Activated CD4-positive, alpha-beta T cell treated with anti-CD3 and anti-CD28 coated beads, Interleukin-2, Interleukin-6, amounts not matched to agents 100 ng/mL and 50 ng/mL, durations not matched to agents 16 hours and 8 hours (primary cell): ENCODE data around the gene SLIT3.

Experiments used
- DNase-seq: peaks from one replicate; pipeline ENCODE4 v3.0.0-alpha.2; 2020

The SLIT3 gene

DNA sequence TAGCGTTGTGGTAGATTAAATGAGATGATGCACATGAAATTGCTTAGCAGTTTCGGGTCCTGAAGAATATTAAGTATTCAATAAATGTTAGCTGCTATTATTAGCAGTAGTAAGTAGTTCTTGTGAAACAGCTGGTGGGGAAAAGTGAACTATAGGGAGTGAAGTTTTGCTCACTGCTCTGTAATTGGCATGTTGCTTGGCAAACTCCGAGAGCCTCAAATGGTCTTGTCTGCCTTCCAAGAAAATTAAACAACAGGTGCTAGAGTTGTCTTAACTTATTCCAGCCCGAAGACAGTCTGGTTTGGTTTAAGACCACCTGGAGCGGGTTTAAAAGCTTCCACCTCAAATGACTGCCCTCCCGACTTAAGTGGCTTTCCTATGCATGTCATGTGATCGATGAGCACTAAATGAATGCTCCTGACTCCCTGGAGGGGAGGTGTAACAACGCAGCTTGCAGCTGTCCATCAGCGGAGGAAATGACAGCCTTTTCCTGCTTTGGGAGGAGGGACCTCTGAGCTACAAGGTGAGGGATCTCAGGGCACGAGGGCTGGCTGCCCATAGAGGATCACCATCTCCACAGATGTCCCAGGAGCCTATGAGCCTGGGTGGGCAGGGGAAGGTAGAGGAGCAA, 518.9 kb downstream of the SLIT3 start:
- no peak for DNase-seq

DNA sequence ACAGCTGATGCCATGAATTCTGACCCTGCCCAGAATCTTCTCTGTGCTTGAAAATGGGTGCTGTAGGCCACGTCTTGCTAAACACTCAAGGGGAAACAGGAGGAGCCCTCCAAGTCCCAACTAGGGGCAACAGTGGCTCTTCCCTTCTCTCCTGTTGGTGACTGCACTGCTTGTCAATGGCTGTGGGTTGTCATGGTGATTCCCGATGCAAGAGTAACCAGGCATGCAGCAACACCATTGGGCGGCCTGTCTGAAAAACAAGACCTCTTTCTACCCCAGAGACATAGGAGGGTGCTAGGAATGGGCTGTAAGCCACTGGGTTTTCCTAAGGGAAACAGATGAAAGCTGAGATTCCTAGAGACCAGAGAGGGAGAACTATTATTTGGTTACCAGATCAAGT, 520.1 kb downstream of the SLIT3 start:
- no peak for DNase-seq

DNA sequence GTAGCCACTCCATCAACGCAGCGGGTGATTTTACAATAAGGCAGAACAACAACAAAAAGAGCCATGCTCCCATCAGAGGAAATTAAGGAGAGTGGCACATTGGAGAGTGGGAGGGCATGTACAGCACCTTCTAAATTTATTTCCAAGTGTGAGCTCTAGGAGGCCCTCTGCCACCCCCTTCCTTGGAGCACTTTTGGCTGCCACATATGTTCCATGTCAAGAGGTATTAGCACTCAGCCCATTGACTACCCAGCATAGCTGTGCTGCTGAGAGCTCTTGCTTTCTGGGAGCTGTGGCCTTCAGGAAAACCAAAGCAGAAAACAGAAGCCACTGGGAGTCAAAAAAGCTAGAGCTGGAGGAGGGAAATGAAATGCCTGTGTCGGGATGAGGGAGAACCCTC, 521.6 kb downstream of the SLIT3 start:
- DNase-seq: no peak

DNA sequence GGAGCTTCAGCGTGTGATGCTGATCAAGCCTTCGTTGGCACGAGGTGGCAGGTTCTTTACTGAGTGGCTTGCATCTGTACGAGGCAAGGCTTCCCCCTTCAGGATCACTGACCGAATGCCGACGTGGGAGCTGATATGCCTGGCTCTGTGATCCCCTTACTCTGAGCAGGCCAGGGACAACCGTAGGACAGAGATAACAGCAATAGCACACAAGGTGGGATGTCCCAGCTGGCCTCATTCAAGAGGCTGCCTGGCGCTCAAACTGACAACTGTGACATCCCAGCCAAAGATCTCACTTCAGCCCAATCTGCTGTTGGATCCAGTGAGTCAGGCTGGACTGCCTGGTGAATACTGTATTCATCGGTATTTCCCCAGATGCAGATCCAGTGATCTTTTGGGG, 522.4 kb downstream of the SLIT3 start:
- DNase-seq: no peak

DNA sequence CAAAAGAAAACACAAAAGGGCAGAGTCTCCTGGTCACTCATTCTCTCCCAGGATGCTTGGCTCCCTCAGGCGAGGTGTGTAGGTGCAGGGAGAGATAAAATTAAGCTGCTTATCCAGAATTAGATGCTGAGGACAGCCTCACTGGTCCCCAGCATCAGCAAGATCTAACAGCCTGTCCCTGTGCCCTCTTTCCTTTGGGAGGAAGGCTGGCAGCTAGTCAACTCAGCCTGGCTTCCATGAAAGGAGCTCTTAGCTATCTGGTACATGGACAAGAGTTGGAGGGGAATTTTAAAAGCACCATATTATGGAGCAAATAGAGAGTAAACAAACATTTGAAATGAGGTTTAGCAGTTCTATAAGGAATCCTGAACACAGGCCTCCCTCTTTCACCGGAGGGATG, 523.3 kb downstream of the SLIT3 start:
- no peak for DNase-seq

DNA sequence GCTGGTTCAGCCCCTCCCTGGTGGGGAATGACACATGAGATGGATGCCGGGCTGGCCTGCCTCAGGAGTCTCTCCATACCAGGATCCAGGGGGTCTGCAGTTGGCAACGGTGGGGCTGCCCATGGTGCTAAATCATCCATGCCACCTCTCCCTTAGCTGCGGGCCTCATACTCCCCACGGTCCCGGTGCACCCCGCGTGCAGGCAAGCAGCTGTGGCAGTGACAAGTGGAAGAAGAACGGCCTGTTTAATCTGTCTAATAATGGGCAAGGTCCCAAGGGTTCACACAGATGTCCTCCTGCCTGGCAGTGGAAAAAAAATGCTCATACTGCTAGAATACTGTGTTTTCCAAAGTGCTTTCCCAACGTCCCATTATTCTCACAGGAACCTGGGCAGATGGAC, 524.9 kb downstream of the SLIT3 start:
- DNase-seq: no peak

DNA sequence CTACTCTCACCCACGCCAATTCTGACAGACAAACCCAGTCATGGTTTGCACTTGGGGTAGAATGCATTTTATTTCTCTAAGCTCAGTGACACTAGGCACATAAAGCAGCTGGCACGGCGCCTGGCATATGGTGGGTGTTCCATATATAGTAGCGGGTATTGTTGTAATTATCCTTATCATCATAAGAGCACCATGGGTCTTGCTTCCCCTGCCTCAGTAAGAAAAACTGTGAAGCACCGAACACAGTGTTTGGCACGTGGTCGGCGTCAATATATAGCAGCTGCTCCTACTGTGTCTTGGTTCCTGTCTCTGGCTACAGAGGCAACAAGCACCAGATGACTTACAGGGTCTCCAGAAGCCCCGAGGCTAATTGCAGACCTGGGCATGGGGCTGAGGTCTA, 527.7 kb downstream of the SLIT3 start:
- DNase-seq: no peak

DNA sequence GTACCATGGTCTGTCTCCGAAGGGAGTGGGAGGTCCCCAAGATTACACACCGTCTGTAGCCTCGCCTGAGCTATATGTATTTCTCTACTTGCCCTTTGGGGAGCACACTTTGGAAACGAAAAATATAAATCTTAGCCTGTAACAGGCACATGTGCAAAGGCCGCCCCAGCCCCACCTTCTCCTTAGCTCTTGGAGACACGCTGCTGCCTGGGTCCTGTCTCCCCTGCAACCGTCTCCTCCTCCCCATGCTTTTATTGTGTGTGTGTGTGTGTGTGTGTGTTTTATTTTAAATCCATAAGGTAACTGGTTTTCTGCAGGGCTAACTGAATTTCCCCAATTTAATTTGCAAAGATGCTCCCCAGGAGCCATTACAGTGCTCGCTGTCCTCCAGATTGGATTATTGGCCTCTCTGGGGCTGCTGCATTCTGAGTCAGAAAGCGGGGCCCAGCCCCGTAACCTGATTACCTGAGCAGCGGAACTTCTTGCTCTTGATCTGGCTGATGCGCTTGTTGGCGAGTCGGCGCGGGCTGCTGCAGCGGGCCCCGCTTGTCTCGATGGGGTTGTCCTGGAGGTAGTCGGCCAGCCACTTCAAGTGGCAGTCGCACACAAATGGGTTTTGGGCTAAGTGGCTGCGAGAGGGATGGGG, 528.5 kb downstream of the SLIT3 start:
- no peak for DNase-seq

DNA sequence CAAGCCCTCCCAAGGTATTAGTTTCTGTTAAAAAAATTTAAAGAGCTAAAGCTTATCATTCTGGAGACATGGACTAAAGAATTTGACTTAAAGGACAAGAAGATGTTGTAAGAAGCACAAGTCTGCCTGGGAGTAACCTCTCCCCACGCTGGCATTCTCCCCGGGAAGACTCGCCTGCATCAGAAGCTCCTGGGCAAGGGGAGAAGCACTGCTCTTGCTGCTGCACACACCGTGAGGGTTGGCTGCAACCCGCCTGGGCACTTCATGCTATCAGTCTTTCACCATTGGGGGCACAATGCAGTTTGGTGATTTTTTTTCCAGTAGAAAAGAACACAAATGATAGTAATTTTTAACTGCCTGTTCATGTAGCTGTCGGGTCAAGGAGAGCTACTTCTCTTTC, 529.3 kb downstream of the SLIT3 start:
- DNase-seq: no peak

DNA sequence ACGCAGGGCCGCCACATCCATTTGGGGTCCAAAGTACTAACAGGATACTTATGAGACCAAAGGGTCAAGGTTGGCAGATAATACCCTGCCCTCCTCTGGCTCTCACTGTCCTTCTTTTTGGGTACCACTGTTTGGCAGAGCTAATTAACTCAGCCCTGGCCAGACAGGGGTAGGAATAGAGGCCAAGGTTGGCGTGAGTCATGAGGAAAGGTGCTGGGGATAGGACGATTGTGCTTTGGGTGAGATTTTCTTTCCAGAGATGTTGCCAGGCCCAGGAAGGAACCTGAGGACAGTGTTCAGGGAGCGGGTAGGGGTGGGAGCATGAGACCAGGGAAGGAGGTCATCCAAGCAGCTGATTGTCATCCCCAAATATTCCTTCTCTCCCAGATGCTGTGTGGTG, 529.9 kb downstream of the SLIT3 start:
- no peak for DNase-seq

DNA sequence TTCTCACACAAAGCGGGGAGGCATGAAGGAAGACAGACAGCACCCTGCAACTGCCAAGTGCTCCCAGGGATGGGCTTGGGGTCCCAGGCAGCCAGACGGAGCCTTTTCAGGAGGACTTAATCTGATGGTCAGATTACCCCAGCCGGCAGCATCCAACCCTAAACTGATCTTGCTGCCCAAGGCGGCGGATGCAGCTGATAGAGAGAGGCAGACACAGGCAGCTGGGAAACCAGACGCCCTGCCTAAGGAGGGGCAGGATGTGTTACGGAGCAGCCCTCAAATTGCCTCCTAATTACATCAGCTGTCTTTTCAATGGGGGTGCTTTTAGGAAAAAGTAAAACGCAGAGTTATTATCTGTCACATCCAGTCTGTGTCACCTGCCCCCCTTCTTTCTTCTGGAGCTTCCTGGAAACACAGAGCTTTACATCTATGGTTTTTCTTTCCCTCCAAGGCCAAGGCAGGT, 530.9 kb downstream of the SLIT3 start:
- DNase-seq: no peak

DNA sequence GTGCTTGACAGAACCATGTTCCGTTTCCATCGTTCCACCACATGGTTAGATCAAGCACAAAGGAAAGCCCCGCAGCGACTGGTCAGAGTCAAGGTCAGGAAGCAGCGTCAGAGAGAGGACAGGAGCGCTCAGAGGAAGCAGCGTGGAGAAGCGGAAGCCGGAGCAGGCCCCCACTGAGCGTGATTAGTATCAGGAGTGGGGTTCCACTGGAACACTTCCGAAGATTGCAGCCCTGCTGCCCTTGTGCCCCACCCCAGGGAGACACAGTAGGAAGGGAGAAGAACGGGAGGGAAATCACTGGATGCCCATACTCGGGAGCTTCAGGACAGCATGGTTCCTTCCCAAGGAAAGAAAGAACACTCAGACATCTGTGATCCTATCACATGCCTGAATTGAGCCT, 532.8 kb downstream of the SLIT3 start:
- no peak for DNase-seq

DNA sequence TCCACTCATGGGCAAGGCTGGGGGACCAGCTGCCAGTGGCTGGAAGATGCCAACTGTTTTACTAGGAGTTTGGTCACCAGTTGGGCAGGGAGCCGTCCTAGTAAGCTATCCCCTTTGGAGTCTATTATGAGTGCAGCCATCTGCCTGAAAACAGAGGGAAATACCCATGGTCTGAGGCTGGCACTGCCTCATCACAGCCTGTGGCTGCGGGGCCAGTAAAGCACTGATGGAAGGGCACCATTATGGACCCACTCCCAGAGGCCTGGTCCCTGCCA, 534.6 kb downstream of the SLIT3 start:
- no peak for DNase-seq

DNA sequence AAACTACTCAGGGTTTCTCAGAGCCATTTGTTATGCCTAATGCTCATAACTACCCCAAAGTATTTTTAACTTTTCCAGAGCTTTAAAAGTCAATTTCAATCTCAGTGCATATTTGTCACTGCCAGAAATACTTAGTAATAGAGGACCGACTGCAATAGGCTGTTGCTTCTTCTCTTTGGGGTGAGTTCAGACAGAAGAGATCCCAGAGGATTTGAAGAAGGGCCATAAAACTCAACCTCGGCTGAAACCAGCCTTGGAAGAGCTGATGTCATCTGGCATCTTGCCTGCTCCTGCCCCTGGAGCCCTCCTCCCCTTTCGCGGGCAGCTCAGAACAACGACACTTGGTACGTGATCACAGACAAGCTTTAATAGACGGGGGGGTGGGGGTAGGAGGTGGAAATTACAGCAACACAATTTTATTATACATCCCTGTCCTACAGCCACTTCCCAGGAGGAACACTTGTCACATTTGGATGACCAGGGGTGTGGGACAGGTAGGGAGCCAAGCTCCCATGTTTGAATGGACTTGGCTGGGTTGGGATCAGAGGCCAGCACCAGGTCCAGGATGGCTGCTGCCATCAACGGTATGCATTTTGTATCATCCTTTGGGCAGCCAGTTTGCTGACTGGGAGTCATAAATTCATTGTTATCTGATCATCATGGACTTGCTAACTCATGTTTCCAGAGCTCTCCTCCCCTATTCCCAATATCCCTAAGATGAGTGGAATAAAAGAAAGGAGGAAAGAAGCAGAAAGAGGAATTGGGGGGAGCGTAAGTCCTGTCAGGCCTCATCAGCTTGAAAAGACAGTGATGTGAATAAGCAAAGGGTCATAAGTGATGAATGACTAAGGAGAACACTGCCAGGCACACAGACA, 535.2 kb downstream of the SLIT3 start:
- DNase-seq: no peak

DNA sequence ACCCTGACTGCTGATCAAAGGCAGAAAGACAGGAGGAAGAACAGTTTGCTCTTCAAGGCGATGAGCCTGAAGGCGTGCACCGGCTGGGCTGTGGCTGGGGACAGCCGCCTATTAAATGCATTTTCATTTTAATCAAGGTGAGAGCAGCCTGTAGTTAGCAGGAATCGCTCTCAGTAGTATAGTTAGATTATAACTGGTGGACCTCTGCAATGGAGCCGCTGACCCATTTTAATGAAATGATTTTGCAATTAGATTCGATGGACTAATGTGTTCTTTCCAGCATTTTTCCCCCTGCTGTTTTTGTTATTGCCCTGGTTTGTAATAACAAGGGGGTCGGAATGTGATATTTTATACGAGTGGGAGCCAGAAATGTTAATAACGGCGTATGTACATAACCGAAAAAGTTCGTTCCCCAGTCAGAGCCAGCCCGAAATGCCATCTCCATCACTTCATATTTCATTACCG, 535.8 kb downstream of the SLIT3 start:
- no peak for DNase-seq

DNA sequence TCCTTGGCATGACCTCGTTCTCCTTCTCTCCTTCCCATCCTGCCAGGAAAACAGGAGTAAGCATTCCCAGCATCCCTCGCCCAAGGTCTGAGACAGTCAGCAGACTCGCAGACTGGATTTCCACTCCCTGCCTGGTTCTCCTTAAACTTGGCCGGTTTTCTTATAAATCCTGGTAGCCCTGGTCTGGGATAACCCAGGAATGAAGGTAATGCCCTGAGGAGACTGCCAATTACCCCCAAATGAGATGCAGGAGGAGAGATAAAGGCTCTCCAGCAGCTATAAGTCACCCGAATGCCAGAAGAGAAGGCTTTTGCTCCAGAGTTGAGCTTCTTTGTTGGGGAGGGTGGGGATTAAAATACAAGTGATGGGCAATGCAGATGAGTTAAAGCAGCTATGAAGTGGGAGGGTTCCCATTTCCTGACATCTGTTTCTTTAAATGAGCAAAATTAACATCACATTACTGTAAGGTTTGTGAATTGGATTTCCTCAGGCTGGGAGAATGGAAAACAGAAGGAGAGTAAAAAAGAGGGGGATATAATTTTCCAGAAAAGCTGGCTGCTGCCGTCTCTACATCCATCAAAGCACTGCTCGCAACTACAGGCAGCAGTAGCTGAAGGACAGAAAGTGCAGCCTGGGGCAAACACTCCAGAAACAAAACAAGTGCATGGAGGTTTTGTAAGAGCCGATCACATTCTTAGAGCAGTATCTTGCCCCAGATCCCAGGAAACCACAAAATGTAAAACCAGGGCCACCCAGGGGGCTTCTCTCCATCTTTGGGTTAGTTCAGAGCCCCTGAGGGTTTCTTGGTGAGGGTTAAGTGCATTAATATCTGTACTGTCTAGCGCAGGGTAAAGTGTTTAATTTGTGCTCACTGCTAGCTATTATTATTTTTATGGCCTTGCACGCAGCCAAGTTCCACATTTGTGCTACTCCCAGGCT, 544.2 kb downstream of the SLIT3 start:
- no peak for DNase-seq

DNA sequence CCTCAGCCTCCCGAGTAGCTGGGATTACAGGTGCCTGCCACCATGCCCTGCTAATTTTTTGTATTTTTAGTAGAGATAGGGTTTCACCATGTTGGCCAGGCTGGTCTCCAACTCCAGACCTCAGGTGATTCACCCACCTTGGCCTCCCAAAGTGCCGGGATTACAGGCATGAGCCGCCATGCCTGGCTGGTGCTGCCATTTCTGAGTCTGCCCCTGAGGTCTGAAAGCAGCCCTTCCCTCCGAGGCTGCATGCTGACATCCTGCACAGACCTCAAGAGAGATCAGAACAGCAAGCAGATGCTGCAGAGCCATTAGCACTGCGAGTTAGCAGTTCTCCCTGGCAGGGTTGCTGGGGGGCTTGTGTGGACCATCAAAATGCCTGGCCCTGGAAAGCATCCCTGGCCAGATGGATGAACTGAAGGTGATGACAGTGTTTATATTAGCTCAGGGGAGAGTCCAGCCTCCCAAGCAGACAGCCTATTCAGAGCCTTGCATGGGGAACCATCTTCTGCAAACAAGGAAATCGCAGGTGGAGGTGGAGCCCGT, 545.3 kb downstream of the SLIT3 start:
- DNase-seq: no peak

DNA sequence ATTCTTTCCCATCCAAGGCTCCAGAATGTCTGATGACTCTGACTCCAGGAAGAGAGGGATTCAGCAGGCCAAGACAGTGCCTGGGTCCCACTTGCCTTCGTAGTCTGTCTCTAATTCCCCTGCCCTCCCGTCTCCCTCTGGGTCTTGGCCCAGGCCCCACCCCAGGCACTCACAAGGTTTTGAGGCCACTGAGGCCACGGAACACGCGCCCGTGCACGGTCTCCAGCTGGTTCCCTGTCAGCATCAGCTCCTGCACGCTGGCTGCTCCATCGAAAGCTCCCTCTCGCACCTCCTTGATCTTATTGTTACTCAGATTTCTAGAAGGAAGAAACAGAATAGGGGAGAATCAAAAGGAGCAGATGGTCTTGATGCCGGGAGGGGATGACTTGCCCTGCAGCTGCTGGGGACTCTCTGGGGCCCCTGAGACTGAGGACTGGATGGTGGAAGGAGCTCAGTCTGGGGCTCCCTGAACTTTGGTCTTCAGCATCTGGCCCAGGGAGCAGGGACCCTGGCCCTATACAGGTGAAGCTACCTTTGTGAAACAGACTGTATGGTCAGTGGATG, 547.2 kb downstream of the SLIT3 start:
- DNase-seq: no peak

DNA sequence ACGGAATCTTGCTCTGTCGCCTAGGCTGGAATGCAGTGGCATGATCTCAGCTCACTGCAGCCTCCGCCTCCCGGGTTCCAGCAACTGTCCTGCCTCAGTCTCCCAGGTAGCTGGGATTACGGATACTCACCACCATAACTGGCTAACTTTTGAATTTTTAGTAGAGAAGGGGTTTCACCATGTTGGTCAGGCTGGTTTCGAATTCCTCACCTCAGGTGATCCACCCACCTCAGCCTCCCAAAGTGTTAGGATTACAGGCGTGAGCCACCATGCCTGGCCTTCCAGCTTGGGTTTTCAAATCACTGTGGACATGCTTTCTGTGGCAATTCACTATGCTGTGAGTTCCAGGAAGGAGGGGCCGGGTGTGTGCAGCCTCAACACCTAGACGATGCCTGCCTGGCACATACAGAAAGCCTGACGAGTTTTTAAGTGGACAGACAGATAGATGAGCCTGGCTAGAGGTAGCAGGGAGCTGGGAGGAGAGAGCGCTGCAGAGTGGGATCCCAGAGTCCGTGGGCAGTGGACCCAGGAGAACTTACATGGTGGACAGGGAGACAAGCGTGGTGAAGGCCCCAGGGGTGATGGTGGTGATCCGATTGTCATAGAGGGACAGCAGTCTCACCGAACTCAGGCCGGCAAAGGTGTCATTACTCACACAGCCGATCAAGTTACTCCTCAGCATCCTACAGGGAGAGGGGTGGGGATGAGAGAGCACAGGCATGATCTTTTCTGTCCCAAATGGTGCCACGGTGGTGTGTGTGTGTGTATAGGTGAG, 548.3 kb downstream of the SLIT3 start:
- no peak for DNase-seq

DNA sequence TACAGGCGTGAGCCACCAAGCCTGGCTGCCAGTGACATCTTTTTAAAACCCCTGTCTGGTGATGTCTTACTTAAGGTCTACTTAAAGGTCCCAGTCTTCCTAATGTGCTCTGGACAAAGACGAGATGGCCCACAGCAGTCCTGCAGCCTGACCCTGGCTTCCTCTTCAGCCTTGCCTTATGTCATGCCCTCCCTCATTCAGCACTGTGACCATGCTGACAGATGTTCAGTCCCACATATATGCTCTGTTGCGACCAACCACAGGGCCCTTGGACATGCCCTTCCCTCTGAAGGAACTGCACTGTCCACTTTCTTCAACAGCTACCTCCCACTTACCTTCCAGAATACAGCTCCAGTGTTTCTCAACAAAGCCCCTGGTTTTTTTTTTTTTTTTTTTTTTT, 548.9 kb downstream of the SLIT3 start:
- DNase-seq: no peak

DNA sequence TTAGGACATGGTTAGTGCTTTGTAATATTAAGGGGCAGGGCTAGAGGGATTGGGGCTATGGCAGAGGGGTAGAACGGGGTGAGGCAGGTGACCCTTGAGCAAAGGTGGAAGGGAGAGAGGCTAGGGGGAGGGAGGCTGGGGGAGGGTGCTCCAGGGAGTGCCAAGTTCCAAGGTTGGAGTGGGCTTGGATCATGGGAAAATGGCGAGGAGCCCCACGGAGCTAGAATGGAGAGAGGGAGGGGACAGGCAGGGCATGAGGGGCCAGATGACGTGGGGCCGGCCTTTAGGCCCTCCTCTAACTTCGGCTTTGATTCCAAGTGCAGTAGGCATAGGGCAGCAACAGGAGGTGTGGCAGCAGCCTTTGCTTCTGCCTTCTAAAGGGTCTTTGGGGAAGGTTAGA, 550.0 kb downstream of the SLIT3 start:
- DNase-seq: no peak
